ENCODE data around the gene RPL38.

GRCh38 chr17:74210191-74211140 is 7.0 kb downstream of the RPL38 start:
- TF ChIP-seq, protein P1, sequence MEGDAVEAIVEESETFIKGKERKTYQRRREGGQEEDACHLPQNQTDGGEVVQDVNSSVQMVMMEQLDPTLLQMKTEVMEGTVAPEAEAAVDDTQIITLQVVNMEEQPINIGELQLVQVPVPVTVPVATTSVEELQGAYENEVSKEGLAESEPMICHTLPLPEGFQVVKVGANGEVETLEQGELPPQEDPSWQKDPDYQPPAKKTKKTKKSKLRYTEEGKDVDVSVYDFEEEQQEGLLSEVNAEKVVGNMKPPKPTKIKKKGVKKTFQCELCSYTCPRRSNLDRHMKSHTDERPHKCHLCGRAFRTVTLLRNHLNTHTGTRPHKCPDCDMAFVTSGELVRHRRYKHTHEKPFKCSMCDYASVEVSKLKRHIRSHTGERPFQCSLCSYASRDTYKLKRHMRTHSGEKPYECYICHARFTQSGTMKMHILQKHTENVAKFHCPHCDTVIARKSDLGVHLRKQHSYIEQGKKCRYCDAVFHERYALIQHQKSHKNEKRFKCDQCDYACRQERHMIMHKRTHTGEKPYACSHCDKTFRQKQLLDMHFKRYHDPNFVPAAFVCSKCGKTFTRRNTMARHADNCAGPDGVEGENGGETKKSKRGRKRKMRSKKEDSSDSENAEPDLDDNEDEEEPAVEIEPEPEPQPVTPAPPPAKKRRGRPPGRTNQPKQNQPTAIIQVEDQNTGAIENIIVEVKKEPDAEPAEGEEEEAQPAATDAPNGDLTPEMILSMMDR (IDR thresholded peaks at IDR 0.05; ENCODE audit: insufficient read depth, low read depth, low read length) = peak; percentile 99
- no peak for TF ChIP-seq EZH2 (IDR thresholded peaks at IDR 0.05; ENCODE audit: insufficient read depth, low read length)
